Activated CD8-positive, alpha-beta memory T cell treated with anti-CD3 and anti-CD28 coated beads for 1 hour (primary cell): ENCODE measurements around the gene MELTF.
"Not testable (repeated sequence)": the region's sequence is repeated elsewhere in the genome, so short reads cannot be mapped to it uniquely, and the experiment has no call there.

Source experiments
- DNase-seq, 2 donors: peaks; one replicate each; pipeline ENCODE4 v3.0.0-alpha.2; 2020; ENCODE audit warnings: low read depth in 1 of 2; ENCODE audit errors: extremely low read depth in 1 of 2

The MELTF gene

DNA sequence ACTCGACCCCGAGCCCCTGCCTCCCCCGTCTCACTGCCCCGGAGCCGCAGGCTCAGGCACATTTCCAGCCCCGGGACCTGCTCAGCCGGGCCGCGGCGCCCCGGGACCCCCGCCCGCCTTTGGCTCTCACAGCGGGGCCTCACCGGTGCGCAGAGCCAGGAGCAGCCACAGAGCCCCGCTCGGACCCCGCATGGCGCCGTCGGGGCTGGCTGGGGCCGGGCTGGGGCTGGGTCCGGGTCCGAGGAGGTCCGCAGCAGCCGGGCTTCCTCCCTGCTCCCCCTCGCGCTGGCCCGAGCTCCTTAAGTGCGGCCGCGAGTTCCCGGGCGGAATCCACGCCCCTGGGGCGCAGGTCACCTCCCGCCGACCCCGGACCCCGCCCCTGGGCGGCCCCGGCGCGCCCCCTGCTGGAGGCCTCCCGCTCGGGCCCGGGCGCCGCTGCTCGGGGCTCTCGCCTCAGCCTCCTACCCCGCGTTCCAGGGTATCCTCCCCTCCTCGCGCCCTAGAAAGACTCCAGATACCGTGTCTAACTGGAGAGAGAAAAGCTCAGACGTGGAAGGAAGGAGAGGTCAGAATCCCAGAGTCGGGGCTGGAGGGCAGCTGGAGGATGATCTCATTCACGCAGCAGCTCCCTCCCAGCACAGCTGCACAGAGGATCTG is at the start of gene MELTF:
TSS of gene MELTF (minus strand) at position 307 of the 657 bp plus-strand sequence. CDS start at position 192, 115 bp downstream.
- DNase-seq: peak in 1 of 2 donors; percentile 58

DNA sequence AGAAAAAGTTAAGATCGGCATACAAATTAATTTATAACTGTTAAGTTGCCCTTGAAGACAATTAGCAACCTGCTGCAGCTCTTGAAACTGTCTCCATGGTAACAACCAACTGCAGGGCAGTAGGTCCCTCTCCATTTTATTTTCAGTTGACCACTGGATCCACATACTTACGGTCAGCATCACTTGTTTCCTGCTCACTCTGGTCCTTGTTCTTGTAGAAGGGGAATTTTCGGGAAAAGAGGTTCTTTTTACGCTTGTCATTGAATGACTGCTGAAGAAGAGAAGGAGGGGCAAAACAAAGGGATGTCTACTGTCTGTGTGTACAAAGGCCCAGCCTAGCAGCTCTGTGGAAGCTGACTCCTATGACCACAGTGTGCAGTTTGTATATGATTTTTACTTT is 46.8 kb upstream of the MELTF start:
- no peak for DNase-seq

DNA sequence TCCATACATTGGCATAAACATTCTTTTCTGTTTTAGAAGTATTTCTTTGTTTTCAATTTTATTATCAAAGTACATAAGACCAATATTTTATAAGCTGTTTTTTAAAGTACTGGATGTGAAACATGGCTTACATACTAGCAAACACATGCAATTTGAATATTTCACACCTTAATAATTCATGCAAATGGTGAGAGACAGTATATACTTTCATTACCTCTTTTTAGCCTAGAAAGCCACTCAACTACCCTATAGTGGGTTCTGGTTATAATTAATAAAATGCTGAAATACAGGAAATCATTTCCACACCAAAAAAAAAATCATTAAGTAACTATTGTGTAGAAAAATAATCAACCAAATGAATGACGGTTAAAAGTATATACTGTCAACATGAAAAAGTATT is 38.5 kb upstream of the MELTF start:
- no peak for DNase-seq

DNA sequence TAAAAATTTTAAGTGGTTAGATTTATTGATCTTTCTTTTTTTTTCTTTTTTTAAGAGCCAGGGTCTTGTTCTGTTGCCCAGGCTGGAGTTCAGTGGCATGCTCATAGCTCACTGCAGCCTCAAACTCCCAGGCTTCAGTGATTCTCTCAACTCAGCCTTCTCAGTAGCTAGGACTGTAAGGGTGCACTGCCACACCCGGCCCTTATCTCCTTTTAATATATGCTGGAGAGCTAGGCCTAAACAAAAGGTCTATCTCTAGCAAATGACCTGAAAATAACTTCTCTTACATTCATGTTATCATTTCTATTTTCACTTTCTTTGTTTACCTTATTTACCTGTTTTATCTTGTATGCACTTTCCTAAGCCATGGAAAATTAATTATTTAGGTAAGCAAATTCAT is 35.2 kb upstream of the MELTF start:
- no peak for DNase-seq

DNA sequence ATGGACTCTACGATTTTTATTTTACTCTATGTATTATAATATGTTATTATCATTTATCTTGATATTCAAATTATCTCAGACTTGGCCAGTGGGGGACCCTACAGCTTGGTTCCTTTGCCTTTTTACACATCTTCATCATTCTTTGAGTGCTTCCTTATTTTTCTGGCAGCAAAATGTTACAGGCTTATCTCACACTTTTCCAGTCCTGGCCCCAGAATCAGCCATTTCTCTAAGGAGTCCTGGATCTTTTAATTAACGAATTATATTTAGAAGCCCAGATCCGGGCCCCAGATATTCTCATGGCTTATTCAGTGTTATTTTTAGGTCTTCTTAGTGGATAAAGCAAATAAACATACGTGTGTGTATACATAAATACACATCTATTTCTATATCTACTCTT is 32.8 kb upstream of the MELTF start:
- no peak for DNase-seq

DNA sequence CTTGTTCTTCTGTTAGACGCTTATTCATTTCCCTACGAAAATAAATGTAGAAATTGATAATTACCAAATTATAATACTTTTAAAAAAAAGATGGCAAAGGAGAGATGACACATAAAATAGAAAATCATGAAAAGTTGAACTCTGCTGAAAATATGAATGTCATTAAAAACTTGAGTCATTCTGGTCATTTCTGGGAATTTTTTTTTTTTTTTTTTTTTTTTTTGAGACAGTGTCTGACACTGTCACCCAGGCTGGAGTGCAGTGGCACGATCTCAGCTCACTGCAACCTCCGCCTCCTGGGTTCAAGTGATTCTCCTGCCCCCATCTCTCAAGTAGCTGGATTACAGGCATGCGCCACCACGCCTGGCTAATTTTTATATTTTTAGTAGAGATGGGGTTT is 22.0 kb upstream of the MELTF start:
- DNase-seq: not testable (repeated sequence)

DNA sequence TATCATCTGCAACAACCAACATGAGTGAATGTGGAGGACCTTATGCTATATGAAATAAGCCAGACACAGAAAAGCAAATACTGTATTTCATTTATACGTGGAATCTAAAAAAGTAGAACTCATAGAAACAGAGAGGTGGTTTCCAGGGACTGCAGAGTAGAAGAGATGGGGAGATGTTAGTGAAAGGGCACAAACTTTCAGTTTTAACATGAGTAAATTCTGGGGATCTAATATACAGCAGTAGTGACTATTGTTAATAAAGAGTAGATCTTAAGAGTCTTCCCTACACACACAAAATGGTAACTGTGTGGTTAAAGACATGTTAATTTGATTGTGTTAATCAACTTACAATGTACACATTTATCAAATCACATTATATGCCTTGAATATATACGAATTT is 20.9 kb upstream of the MELTF start:
- no peak for DNase-seq

DNA sequence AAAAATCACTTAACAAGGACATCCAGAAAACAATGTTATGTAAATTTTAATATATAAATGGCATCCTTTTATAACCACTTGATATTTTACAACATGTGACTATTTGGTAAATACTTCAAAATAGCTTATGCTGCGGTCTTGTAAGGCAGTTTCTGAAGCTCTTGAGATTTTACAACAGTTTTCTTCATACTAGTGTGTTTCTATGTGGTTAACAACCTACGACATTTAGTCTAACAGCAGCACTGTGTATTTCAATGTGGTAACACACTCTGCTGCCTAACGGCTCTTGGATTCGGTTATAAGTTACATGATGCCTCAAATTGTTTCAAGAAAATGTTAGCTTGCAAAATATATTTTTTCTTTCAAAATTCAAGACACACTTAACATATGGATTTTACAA is 12.9 kb upstream of the MELTF start:
- DNase-seq: no peak

DNA sequence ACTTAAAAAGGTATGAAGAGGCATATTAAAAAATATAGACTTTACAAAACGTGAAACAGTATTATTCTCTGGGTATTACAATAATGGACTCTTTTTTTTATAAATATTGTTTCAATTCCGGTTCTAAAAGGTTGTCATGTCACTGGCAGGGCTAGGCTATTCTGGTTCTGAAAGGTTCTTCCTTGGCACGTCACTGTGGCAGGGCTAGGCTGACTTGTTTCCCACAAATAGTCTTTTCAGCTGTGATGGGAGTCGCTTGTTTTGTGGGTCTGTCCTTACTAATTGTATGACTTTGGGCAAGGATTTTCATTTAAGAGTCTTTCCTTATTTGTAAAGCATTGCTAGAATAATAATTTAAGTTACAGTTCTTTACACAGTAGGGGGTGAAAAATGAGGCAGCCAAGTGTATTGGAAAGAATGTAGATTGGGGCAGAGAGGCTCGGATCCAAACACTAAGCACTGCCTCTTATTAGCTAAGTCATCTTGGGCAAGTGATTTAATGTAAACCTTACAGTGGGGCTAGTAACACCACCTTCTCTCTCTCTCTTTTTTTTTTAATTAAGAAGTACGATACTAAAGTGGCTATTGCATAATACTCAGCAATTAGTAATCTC is 12.4 kb upstream of the MELTF start:
- no peak for DNase-seq

DNA sequence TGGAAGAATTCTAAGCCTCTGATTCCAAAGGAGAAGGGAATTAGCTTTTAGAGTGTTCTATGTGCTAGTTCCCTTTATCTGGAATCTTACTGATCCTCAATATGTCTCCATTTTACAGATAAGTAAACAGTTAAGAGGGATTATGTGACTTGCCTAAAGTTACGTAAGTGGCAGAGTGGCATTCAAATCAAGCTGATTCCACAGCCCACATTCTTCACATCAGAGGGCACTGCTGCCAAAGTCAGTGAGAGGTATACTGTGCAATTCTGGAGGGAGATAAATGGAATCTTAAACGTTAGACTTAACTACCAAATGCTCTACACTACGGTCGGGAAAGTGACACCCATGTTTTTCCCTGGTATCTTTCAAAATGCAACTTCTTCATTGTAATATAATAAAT is 11.0 kb upstream of the MELTF start:
- DNase-seq: no peak

DNA sequence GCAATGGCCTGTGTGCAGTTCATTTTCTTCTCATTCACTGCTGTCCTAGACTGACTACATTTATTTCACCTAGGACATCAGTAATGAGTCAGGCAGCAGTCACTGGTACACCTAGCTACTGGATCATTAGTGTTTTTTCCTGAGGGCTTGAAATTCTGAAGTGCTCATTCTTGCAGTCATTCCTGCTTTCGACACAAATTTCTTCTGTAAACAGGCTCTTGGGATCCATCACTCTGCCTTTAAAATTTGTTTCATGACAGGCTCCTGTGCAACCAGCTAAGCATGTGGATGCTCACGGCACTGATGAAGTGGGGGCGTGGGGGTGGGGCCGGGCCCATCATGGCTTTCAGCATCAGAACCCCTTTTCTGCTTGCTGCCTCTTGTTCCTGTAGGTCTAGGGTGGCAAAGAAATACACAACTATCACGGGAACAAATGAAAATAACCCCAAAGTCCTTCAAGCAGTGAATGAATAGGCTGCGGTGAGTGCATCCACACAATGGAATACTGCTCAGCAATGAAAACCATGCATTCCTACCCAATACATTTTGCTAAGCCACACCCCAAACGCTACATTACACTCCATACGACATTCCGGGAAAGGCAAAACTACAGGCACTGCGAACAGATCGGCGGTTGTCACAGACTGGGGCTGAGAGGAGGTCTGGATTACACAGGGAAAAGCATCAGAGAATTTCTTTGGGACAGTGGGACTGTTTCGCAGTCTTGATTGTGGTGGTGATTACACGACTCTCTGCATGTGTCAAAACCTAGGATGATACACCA is 9.3 kb upstream of the MELTF start:
- DNase-seq: no peak

DNA sequence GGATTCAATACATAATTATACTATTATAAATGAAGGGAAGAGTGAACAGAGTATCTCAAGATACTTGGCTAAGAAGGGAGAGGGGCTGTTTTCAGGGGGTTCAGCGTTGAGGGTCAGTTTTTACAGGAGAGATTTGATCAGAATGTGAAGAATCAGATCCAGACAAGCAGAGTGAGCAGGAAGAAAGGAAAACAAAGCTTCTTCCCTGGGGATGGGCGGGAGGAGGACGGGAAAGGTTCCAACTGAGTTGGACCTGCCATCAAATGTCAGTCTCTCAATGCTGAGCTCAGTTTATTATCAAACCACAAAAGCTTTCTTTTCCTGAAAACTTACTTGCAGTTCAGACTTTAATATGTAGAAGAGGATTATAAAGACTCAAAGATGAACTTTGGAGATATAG is 6.0 kb upstream of the MELTF start:
- DNase-seq: no peak

DNA sequence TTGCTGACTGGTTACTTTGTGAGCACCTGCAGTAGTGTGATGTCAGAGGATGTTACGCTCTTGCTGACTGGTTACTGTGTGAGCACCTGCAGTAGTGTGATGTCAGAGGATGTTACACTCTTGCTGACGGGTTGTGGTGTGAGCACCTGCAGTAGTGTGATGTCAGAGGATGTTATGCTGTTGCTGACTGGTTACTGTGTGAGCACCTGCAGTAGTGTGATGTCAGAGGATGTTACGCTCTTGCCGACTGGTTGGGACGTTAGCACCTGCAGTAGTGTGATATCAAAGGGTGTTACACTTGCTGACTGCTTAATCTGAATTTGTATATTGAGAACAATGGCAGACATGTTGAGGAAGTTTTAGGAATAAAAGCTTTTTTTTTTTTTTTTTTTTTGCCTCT is 5.2 kb upstream of the MELTF start:
- DNase-seq: not testable (repeated sequence)

DNA sequence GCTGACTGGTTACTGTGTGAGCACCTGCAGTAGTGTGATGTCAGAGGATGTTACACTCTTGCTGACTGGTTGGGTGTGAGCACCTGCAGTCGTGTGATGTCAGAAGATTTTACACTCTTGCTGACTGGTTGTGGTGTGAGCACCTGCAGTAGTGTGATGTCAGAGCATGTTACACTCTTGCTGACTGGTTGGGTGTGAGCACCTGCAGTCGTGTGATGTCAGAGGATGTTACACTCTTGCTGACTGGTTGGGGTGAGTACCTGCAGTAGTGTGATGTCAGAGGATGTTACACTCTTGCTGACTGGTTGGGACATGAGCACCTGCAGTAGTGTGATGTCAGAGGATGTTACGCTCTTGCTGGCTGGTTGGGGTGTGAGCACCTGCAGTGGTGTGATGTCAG is 4.1 kb upstream of the MELTF start:
- DNase-seq: not testable (repeated sequence)

DNA sequence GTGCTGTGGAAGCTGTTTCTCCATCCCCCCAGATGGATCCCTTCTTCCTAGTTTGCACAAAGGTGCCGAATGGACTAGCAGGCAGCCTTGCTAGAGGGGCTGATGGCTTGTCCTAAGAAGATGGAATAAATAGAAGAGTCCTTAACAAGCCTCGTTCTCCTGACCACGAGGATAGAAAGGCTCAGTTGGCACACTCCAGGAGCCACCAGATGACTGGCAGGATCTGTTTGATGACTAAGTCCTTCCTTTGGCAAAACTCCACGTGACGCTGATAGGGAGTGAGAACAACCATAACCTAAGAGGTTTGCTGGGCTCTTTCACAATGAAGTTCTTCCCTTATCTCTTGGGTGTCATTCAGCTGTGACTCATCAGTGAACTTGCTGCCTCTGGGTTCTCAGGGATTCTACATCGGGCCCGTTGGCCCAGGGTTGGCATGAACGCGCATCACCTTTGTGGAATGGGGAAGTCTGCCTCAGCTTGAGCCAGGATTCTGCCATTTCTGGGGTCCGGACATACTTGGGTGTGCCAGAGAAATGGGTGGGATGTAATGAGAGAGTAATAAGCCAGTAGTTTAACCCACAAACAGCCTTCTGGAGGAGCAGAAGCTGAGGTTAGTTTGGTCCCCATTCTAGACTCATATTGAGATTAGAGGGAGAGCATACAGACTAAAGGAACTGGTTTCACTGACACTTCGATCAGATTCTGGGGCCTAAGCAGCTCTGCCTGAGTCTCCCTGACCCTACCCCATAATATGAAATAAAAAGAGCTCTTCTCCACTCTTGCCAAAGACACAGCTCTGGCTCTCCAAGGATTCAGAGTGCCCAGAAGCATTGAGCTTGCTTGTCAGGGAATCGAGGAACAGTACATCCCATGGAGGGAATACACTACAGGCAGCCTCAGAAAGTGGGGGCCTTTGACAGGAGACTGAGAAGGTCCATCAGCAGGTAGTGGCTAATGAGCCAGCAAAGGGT is 2.0 kb upstream of the MELTF start:
- DNase-seq: no peak

DNA sequence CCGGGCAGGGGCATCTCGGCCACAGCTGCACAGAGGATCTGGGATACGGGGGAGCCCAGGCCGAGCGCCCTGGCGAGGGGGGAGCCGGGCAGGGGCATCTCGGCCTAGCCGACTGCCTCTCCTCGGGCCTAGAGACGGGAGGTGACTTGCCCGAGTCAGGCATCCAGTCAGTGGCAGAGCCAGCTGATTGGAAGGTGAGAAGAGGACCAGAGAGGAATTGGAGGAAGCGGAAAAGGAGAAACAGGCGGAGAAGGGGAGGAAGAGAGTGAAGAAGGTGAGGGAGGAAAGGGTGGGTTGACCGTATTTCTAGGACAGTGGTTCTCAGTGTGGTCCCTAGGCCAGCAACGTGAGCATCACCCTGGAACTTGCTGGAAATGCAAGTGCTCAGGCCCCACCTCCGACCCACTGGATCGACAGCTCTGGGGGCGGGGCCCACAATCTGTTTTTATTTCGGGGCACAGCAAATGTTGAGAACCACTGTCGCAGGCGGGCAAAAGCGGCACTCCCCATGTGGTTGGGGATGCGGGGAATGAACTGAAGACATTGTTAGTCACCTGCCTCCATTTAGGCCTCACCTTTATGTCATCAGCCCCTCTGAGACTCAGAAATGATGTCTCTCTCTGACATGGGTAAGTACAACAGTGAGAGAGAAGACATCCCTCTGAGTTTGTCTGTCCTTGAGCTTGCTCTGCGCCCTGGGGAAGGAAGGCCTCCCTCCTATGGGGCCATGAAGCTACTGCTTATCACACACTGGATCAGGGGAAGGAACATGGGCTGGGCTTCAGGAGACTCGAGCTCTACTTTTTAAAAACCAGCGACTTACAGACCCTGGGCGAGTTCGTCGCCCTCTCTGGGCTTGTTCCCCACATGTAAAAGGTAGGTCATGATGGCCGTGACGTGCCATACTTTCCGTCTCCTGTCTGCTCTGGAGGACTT is 1.0 kb upstream of the MELTF start:
- DNase-seq: no peak

DNA sequence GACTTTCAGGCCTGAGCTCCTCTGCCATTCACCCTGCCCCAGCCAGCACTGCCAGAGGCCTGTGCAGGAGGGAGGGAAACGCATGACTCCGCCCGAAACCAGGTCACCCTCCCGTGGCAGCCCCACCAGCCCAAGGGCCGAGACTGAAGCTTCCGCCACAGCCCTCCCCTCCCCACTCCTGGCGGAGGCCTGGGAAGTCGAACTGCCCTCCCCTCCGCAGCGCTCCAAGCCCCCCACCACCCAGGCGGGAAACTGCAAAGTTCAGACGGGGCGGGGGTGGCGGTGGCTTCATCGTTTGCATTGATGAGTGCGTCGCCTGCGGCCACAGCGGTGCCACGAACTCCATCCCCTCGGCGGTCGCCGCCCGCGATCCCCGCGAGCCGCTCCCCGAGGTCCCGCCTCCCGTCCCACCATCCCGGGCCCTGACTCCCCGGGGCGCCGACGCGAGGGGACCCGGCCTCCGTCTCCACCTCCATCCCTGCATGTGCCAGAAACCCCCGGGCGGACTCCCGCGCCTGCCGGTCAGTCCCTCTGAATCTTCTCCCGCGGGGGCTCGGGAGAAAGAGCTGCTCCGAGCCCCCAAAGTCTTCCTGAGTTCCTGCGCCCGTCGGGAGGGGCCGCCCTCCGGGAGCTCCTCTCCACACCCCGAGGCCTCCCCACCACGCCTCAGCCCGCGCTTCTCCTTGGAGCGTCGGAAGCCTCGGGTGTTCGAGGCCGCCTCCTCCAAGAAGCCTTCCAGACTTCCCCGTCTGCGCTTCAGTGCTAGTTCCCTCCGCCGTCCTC is 698 bp downstream of the MELTF start:
- no peak for DNase-seq

DNA sequence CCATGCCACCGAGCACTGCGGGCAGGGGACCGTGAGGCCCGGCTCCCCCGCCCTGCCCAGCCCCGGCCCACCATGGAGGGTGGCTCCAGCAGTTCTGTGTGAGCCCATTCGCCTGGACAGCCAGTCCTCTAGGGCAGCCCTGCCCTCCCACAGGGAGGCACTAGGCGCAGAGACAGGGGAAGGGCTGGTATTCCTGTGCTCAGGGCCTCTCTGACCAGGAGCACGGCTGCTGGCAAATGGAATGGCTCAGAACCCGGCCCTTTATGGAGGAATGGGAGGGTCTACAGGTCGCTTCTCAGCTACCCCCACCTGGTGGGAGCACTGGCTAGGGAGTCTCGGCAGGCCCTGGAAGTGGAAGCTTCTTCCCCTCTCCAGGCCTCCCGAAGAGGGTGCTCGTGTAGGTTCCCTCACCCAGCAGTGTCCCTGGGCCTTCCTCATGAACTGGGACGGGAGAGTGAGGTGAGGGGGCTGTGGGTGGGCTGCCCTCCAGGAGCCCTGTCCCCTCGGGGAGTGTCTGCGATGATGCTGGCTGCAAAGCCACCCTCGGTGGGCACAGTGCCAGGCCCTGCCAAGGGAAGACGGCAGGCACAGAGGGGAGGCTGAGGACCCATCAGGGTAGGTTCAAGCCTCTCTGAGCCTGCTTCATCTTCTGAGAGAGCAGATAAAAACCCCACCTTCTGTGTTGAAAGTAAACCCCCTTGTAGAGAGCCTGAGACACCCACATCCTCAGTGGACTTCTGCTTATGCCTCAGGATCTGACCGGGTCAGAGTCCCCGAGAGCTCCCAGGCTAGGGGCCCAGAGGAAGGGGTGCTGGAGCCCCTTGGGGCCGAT is 1.5 kb downstream of the MELTF start:
- DNase-seq: no peak
